K562 (cell line): ENCODE results near the gene ME3. TPM values are rescaled to one million over a fixed set of nuclear protein-coding genes. Genes with fewer than 3 reads are reported as not detected.

Experiments
- ATAC-seq: fragments of 200-7000 bp; cut with Tn5 transposase; 3 replicates; pipeline ENCODE4 v1.9.1; 2020; ENCODE audit warnings: moderate library complexity
- BruUV-seq: library from RNA; stranded (reverse); fragments of 400-500 nt; replicated peaks from 2 replicates; lab custom pipeline; 2021; lab: Mats Ljungman, UMichigan
- CTCF ChIA-PET: fragments of 300-600 bp; formaldehyde crosslinking; extraction: SDS; loops from one replicate; lab custom pipeline; 2021; ENCODE audit warnings: low intra/inter-chr PET ratio; lab: Yijun Ruan, JAX
- POLR2A ChIA-PET: fragments of 300-600, 350-650 bp; sonication (Branson Sonifier 250); formaldehyde crosslinking; extraction: SDS; loops from one replicate; lab custom pipeline; 2021; ENCODE audit warnings: antibody characterized with exemption, inconsistent platforms; lab: Yijun Ruan, JAX
- DNase-seq, 4 experiments: peaks; one replicate each; pipeline versions ENCODE4 v3.0.0 to v3.0.0-alpha.2; 2011 to 2018; ENCODE audit warnings: low spot score in 3 of 4, mixed read lengths in 3 of 4; ENCODE audit errors: extremely low read depth in 1 of 4
- FAIRE-seq: peaks from 2 replicates; lab custom pipeline; 2011; peaks lifted over from hg19 to GRCh38; lab: Jason Lieb, UNC
- H2AFZ ChIP-seq: 2 replicates; pipeline ENCODE4 v1.6.0; 2011; ENCODE audit warnings: low read depth, low read length, control low read depth, inconsistent platforms
- H3K27ac ChIP-seq: fragments of 200-600 bp; 3 replicates; pipeline ENCODE4 v1.8.0; 2011; ENCODE audit warnings: low read depth, mild to moderate bottlenecking, control low read depth, inconsistent platforms, low read length, moderate library complexity, mixed read lengths; ENCODE audit errors: extremely low read depth
- H3K27me3 ChIP-seq, 2 experiments: fragments of 300-600 bp in 1 of 2; 2 replicates in 1 of 2; 3 replicates in 1 of 2; pipeline versions ENCODE4 v1.6.0 to v1.8.0; 2011; ENCODE audit warnings: inconsistent platforms in 2 of 2, low read length in 2 of 2, mild to moderate bottlenecking in 1 of 2, mixed read lengths in 1 of 2, moderate library complexity in 1 of 2; ENCODE audit not compliant: control insufficient read depth in 2 of 2, insufficient read depth in 2 of 2
- H3K36me3 ChIP-seq: fragments of 300-600 bp; 3 replicates; pipeline ENCODE4 v1.8.0; 2011; ENCODE audit warnings: mild to moderate bottlenecking, low read length, inconsistent platforms; ENCODE audit not compliant: control insufficient read depth, insufficient read depth
- H3K4me1 ChIP-seq, 2 experiments: fragments of 200-600 bp in 1 of 2; replicated peaks in 1 of 2; 2 replicates in 1 of 2; 3 replicates in 1 of 2; pipeline versions ENCODE4 v1.5.1 to v1.8.0; 2011; ENCODE audit warnings: inconsistent platforms in 2 of 2, low read length in 2 of 2, mild to moderate bottlenecking in 1 of 2, mixed read lengths in 1 of 2, moderate library complexity in 1 of 2; ENCODE audit not compliant: control insufficient read depth in 2 of 2, insufficient read depth in 2 of 2
- H3K4me2 ChIP-seq: 2 replicates; pipeline ENCODE4 v1.6.1; 2011; ENCODE audit warnings: low read length, control low read depth, inconsistent platforms, mixed read lengths; ENCODE audit not compliant: insufficient read depth
- H3K4me3 ChIP-seq: fragments of 200-600 bp; sonication (generic), shearing (Covaris generic); 2 replicates; pipeline ENCODE4 v1.5.1; 2016; ENCODE audit warnings: control low read depth, inconsistent platforms
- H3K79me2 ChIP-seq: fragments of 200-600 bp; 3 replicates; pipeline ENCODE4 v1.8.0; 2011; ENCODE audit warnings: low read length, inconsistent platforms; ENCODE audit not compliant: control insufficient read depth, insufficient read depth
- H3K9ac ChIP-seq, 2 experiments: 2 replicates each; pipeline versions ENCODE4 v1.6.0 to v1.6.1; 2011; ENCODE audit warnings: low read depth in 2 of 2, low read length in 2 of 2, control low read depth in 1 of 2, inconsistent platforms in 1 of 2, mild to moderate bottlenecking in 1 of 2, mixed read lengths in 1 of 2; ENCODE audit not compliant: insufficient read depth in 1 of 2
- H3K9me1 ChIP-seq: one replicate; pipeline ENCODE4 v1.6.0; 2011; ENCODE audit warnings: inconsistent platforms, mild to moderate bottlenecking, low read length, moderate library complexity; ENCODE audit not compliant: control insufficient read depth, insufficient read depth
- H3K9me3 ChIP-seq: replicated peaks from 2 replicates; pipeline ENCODE4 v1.5.1; 2011; ENCODE audit warnings: low read depth, low read length, inconsistent platforms; ENCODE audit not compliant: control insufficient read depth, insufficient read depth
- H4K20me1 ChIP-seq: replicated peaks from 2 replicates; pipeline ENCODE4 v1.6.1; 2011; ENCODE audit warnings: low read length, inconsistent platforms, mixed read lengths; ENCODE audit not compliant: control insufficient read depth, insufficient read depth
- BCLAF1 ChIP-seq, 2 experiments: fragments of 450-650 bp in 1 of 2; IDR thresholded peaks; 2 replicates each; pipeline ENCODE4 v1.6.1; 2011 to 2017; ENCODE audit warnings: low read depth in 2 of 2, antibody characterized with exemption in 1 of 2, borderline replicate concordance in 1 of 2, low read length in 1 of 2, mild to moderate bottlenecking in 1 of 2, mixed read lengths in 1 of 2; ENCODE audit not compliant: control insufficient read depth in 1 of 2
- DEAF1 ChIP-seq: fragments of 450-650 bp; formaldehyde crosslinking; IDR thresholded peaks from 2 replicates; pipeline ENCODE4 v1.4.0; 2020; ENCODE audit warnings: mild to moderate bottlenecking, moderate library complexity
- HDGF ChIP-seq: fragments of 450-650 bp; IDR thresholded peaks from 2 replicates; pipeline ENCODE4 v1.6.1; 2016
- LARP7 ChIP-seq: fragments of 450-650 bp; IDR thresholded peaks from 2 replicates; pipeline ENCODE4 v1.6.1; 2016
- LEF1 ChIP-seq: fragments of 450-650 bp; IDR thresholded peaks from 2 replicates; pipeline ENCODE4 v1.6.1; 2016; ENCODE audit warnings: mild to moderate bottlenecking
- SMAD2 ChIP-seq: fragments of 150-350 bp; IDR thresholded peaks from 2 replicates; pipeline ENCODE4 v1.6.1; 2014; ENCODE audit warnings: low read depth, mild to moderate bottlenecking, low read length
- SNIP1 ChIP-seq: fragments of 450-650 bp; IDR thresholded peaks from 2 replicates; pipeline ENCODE4 v1.7.1; 2017; ENCODE audit warnings: low read depth, mild to moderate bottlenecking
- SREBF1 ChIP-seq: fragments of 150-350 bp; IDR thresholded peaks from 2 replicates; pipeline ENCODE4 v1.6.1; 2014; ENCODE audit warnings: antibody characterized with exemption, low read depth, low read length, borderline replicate concordance
- SREBF2 ChIP-seq: sonication (generic); formaldehyde crosslinking; IDR thresholded peaks from 2 replicates; pipeline ENCODE4 v1.4.0; 2020; ENCODE audit warnings: mild to moderate bottlenecking, missing genetic modification reagents
- ZKSCAN3 ChIP-seq: fragments of 250-450 bp; sonication (Bioruptor Pico); IDR thresholded peaks from 2 replicates; pipeline ENCODE4 v1.4.0; 2020
- in situ Hi-C: fragments of 300-500 bp; cut with MboI; formaldehyde crosslinking; loops from 4 replicates; pipeline ENCODE4 v1.15.0; 2018; ENCODE audit warnings: inconsistent platforms, mixed read lengths
- intact Hi-C: fragments of 100-400 bp; cut with micrococcal nuclease; formaldehyde crosslinking; loops from 2 replicates; pipeline ENCODE4 v1.14.2; 2022
- polyA plus RNA-seq, 8 experiments: library from polyadenylated mRNA; depleted of rRNA in 4 of 8; stranded (reverse) in 5 of 8; unstranded in 3 of 8; fragments of >200 nt; fragmentation: Nextera tagmentation in 2 of 8; fragmentation: Illumina TruSeq in 1 of 8; extraction: Ambion mirVana in 2 of 8; extraction: Trizol in 1 of 8; gene quantifications; 2 replicates each; pipeline versions ENCODE4 v1.2.1 to v1.2.3, GENCODE V29; 2011 to 2014; ENCODE audit warnings: inconsistent platforms in 1 of 8, missing spikeins in 1 of 8
- total RNA-seq, 7 experiments: library from RNA; depleted of rRNA in 6 of 7; stranded (reverse); fragments of >200 nt in 6 of 7; fragmentation: Illumina TruSeq in 2 of 7; extraction: Trizol in 2 of 7; gene quantifications; 2 replicates each; pipeline versions ENCODE4 v1.2.1 to v1.2.3, GENCODE V29; 2011 to 2021; ENCODE audit warnings: low replicate concordance in 1 of 7

The ME3 gene
- total and polyA plus RNA-seq, 9 of the 15 experiments (the other 6 are each of a cell fraction or from before 2014, with no cell fraction given) = not detected

GRCh38 chr11:86555866-86556265 lies 116.5 kb downstream of the ME3 start:
- intact Hi-C loops = no loop called here
- no peak for DNase-seq
- Histone ChIP-seq H2AFZ (no peak overlapping the region), H3K9me1 (no peaks in the 10 kb centered on the region), H3K9me3 (no peaks in the 10 kb centered on the region), H4K20me1 (0 out of 2 replicates have a peak, but pooled peaks cover 3% of the 10 kb centered on the region), H3K79me2 (no peaks in the 10 kb centered on the region), H3K4me1 (peaks cover 0 to 15% of the 10 kb centered on the region in 2 experiments; a peak in 3 of 5 replicates), H3K27me3 (peaks cover 2 to 32% of the 10 kb centered on the region in 2 experiments; a peak in 3 of 5 replicates), H3K9ac (no peak overlapping the region), H3K27ac (no peak overlapping the region), H3K4me3 (no peak overlapping the region), H3K4me2 (no peak overlapping the region), H3K36me3 (no peaks in the 10 kb centered on the region)
- no peak for TF ChIP-seq HDGF
- TF ChIP-seq LARP7 = no peak
- TF ChIP-seq BCLAF1 (IDR thresholded peaks at IDR 0.05; ENCODE audit: borderline replicate concordance in 1 of 2, control insufficient read depth in 1 of 2, low read depth in 2 of 2, low read length in 1 of 2) = no peak
- TF ChIP-seq ZKSCAN3 = no peak
- TF ChIP-seq DEAF1 (CRISPR knock-in tag) = no peak
- no peak for TF ChIP-seq SREBF2 (CRISPR knock-in tag)
- no peak for TF ChIP-seq LEF1
- TF ChIP-seq SNIP1 = no peak
- no peak for TF ChIP-seq SREBF1
- TF ChIP-seq SMAD2 = no peak
- ChIA-PET CTCF (no interaction called here), POLR2A (interaction anchor here (0.8 kb wide), 1 partner anchor 41 kb away, joined by 3 read pairs; no protein-coding TSS in a partner anchor)
- ATAC-seq = no peak
- in situ Hi-C loops = no loop called here
- BruUV-seq = no TSS peak
- no peak for FAIRE-seq
